ENCODE results near the gene SORCS3. TPM values are rescaled to one million over a fixed set of nuclear protein-coding genes. Genes with fewer than 3 reads are reported as not detected.

Gene SORCS3
- total and polyA plus RNA-seq, 4 donors = 0.93 TPM; not detected in 3

DNA sequence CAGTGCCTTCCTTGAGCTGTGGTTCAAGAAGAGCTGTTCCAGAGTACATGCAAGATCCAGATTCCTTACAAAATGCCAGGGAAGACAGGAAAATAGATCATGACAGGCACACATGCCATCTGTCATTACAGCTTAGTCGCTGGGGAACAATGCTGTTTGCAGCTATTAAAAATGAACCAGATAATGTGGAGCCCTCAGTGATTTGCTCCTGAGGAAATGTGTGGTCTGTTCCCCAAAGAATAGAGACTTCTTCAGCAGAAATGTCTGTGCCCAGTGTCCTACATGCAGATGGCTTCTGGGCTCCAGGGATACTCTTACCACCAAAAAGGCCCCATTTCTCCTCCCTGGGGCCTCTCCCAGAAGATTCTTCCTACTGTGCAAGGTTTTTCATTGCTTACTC, 627.9 kb downstream of the SORCS3 start:
- Histone ChIP-seq H3K27me3 (ENCODE audit: control insufficient read depth in 4 of 4, insufficient read depth in 4 of 4, low read length in 3 of 4) (no peaks in the 10 kb centered on the region), H3K4me3 (ENCODE audit: low read depth in 1 of 3, low read length in 3 of 3) (no peak overlapping the region), H3K36me3 (ENCODE audit: control insufficient read depth in 4 of 4, insufficient read depth in 3 of 4, low read depth in 1 of 4, low read length in 3 of 4) (no peaks in the 10 kb centered on the region), H3K9me3 (ENCODE audit: control insufficient read depth in 4 of 4, low read length in 3 of 4) (no peaks in the 10 kb centered on the region), H3K27ac (ENCODE audit: low read depth in 1 of 2, low read length in 2 of 2) (no peak overlapping the region), H3K4me1 (ENCODE audit: control insufficient read depth in 4 of 4, insufficient read depth in 4 of 4, low read length in 3 of 4) (no peaks in the 10 kb centered on the region), H3K9ac (ENCODE audit: low read depth in 1 of 2, low read length in 2 of 2) (no peak overlapping the region)
- 72% methylated on average over 1 of the region's 1 CpG for WGBS
- no peak for DNase-seq (ENCODE audit: low spot score)
- no peak for TF ChIP-seq HNF4G (IDR thresholded peaks at IDR 0.05)
- TF ChIP-seq RXRA (IDR thresholded peaks at IDR 0.05) = no peak
- TF ChIP-seq, protein P1, sequence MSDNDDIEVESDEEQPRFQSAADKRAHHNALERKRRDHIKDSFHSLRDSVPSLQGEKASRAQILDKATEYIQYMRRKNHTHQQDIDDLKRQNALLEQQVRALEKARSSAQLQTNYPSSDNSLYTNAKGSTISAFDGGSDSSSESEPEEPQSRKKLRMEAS (IDR thresholded peaks at IDR 0.05) = no peak
- no peak for TF ChIP-seq ATF3 (IDR thresholded peaks at IDR 0.05)
- no peak for TF ChIP-seq YY1 (IDR thresholded peaks at IDR 0.05)
- TF ChIP-seq SP1 (IDR thresholded peaks at IDR 0.05) = no peak
- no peak for TF ChIP-seq TAF1 (conservative IDR thresholded peaks at IDR 0.05)
- TF ChIP-seq ZBTB33 (IDR thresholded peaks at IDR 0.05) = no peak
- no peak for TF ChIP-seq EGR1 (IDR thresholded peaks at IDR 0.05; ENCODE audit: low read depth in 2 of 2)
- TF ChIP-seq RAD21 (IDR thresholded peaks at IDR 0.05) = no peak
- no peak for TF ChIP-seq JUND (IDR thresholded peaks at IDR 0.05)
- TF ChIP-seq GABPA (IDR thresholded peaks at IDR 0.05 in 1 of 2, conservative IDR thresholded peaks at IDR 0.05 in 1 of 2) = no peak
- no peak for TF ChIP-seq REST (IDR thresholded peaks at IDR 0.05)
- no peak for TF ChIP-seq FOXA1 (IDR thresholded peaks at IDR 0.05)
- no peak for TF ChIP-seq FOXA2 (IDR thresholded peaks at IDR 0.05)
- no peak for TF ChIP-seq HNF4A (conservative IDR thresholded peaks at IDR 0.05)

DNA sequence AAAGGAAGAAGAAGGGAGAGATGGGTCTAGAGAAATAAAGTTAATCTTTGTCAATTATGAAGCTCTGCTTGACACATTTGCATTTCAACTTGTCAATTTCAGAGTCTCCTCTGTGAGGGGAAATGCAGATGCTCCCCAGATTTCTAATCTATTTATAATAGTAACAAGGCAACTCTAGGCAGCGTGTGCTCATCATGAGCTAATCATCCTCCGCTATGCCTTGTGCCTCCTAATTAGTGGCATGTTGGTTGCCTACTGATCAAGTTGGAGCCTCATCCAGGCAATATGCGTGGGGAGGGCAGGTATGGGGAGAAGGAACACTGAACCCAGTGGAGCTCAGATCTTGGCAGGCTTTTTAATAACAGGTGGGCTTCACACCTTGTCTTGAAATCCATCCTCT, 628.6 kb downstream of the SORCS3 start:
- Histone ChIP-seq H3K36me3 (ENCODE audit: control insufficient read depth in 4 of 4, insufficient read depth in 3 of 4, low read depth in 1 of 4, low read length in 3 of 4) (no peaks in the 10 kb centered on the region), H3K9me3 (ENCODE audit: control insufficient read depth in 4 of 4, low read length in 3 of 4) (no peaks in the 10 kb centered on the region), H3K27ac (ENCODE audit: low read depth in 1 of 2, low read length in 2 of 2) (no peak overlapping the region), H3K4me3 (ENCODE audit: low read depth in 1 of 3, low read length in 3 of 3) (no peak overlapping the region), H3K27me3 (ENCODE audit: control insufficient read depth in 4 of 4, insufficient read depth in 4 of 4, low read length in 3 of 4) (no peaks in the 10 kb centered on the region), H3K9ac (ENCODE audit: low read depth in 1 of 2, low read length in 2 of 2) (no peak overlapping the region), H3K4me1 (ENCODE audit: control insufficient read depth in 4 of 4, insufficient read depth in 4 of 4, low read length in 3 of 4) (no peaks in the 10 kb centered on the region)
- TF ChIP-seq GABPA (IDR thresholded peaks at IDR 0.05 in 1 of 2, conservative IDR thresholded peaks at IDR 0.05 in 1 of 2) (no peak), FOXA1 (IDR thresholded peaks at IDR 0.05) (no peak), NR2F2 (IDR thresholded peaks at IDR 0.05) (no peak), YY1 (IDR thresholded peaks at IDR 0.05) (no peak), RXRA (IDR thresholded peaks at IDR 0.05) (no peak), FOXA2 (IDR thresholded peaks at IDR 0.05) (no peak), TAF1 (conservative IDR thresholded peaks at IDR 0.05) (no peak), ZBTB33 (IDR thresholded peaks at IDR 0.05) (no peak), ATF3 (IDR thresholded peaks at IDR 0.05) (no peak), HNF4G (IDR thresholded peaks at IDR 0.05) (no peak), CTCF (IDR thresholded peaks at IDR 0.05; ENCODE audit: low read depth, low read length, missing input control) (no peak), JUND (IDR thresholded peaks at IDR 0.05) (no peak), HNF4A (conservative IDR thresholded peaks at IDR 0.05) (no peak), SP1 (IDR thresholded peaks at IDR 0.05) (no peak), RAD21 (IDR thresholded peaks at IDR 0.05) (no peak), EGR1 (IDR thresholded peaks at IDR 0.05; ENCODE audit: low read depth in 2 of 2) (no peak)
- TF ChIP-seq, protein P1 (IDR thresholded peaks at IDR 0.05) = no peak
- DNase-seq (ENCODE audit: low spot score) = no peak
- 83% methylated on average over 3 of the region's 3 CpGs for WGBS
